Spleen (tissue), 11 donors: ENCODE results near the gene ZNF775. TPM values are rescaled to one million over a fixed set of nuclear protein-coding genes. Genes with fewer than 3 reads are reported as not detected.

Source experiments
- DNase-seq: peaks from one replicate; pipeline ENCODE4 v3.0.0-alpha.2; 2020
- H3K27ac ChIP-seq, 8 donors: fragments of 200-600 bp; sonication (generic) in 7 of 8; 1 replicate in 4 of 8; 2 replicates in 4 of 8; pipeline versions ENCODE4 v1.5.0 to v1.8.0; 2016 to 2021; ENCODE audit warnings: inconsistent platforms in 4 of 8, mild to moderate bottlenecking in 4 of 8, moderate library complexity in 1 of 8
- H3K27me3 ChIP-seq, 7 donors: fragments of 200-600 bp; sonication (generic) in 6 of 7; replicated peaks in 1 of 7; 1 replicate in 4 of 7; 2 replicates in 3 of 7; pipeline versions ENCODE4 v1.5.0 to v1.8.0; 2016 to 2021; ENCODE audit warnings: inconsistent platforms in 3 of 7, mild to moderate bottlenecking in 1 of 7
- H3K36me3 ChIP-seq, 6 donors: fragments of 200-600 bp; sonication (generic) in 5 of 6; 1 replicate in 4 of 6; 2 replicates in 2 of 6; pipeline versions ENCODE4 v1.5.0 to v1.8.0; 2016 to 2021; ENCODE audit warnings: inconsistent platforms in 2 of 6
- H3K4me1 ChIP-seq, 6 donors: fragments of 200-600 bp; sonication (generic) in 5 of 6; 1 replicate in 3 of 6; 2 replicates in 3 of 6; pipeline versions ENCODE4 v1.5.0 to v1.8.0; 2016 to 2021; ENCODE audit warnings: inconsistent platforms in 3 of 6
- H3K4me3 ChIP-seq, 8 donors: fragments of 200-600 bp; sonication (generic) in 7 of 8; 1 replicate in 4 of 8; 2 replicates in 4 of 8; pipeline versions ENCODE4 v1.5.0 to v1.8.0; 2016 to 2021; ENCODE audit warnings: inconsistent platforms in 4 of 8, mild to moderate bottlenecking in 4 of 8, moderate library complexity in 2 of 8
- H3K9me3 ChIP-seq, 8 donors: fragments of 200-600 bp; sonication (generic) in 7 of 8; 1 replicate in 4 of 8; 2 replicates in 4 of 8; pipeline versions ENCODE4 v1.5.0 to v1.8.0; 2016 to 2021; ENCODE audit warnings: inconsistent platforms in 4 of 8
- POLR2A ChIP-seq, 3 donors: fragments of 450-650 bp; IDR thresholded peaks; one replicate each; pipeline ENCODE4 v1.5.1; 2017; ENCODE audit warnings: antibody characterized with exemption in 3 of 3, mild to moderate bottlenecking in 1 of 3
- POLR2AphosphoS5 ChIP-seq, 3 donors: sonication (generic); formaldehyde crosslinking; IDR thresholded peaks; one replicate each; pipeline ENCODE4 v1.5.1; 2017; ENCODE audit warnings: antibody characterized with exemption in 3 of 3
- WGBS, 5 donors: extraction: QIAGEN DNeasy Blood & Tissue Kit in 3 of 5; methylation state at CpG; one replicate each; pipeline versions ENCODE4 v1.1.5 to v1.1.7; 2013 to 2018; 5-methylcytosine and 5-hydroxymethylcytosine counted together
- intact Hi-C: fragments of 100-400 bp; cut with DNase I; formaldehyde crosslinking; loops from one replicate; pipeline ENCODE4 v1.15.0; 2023; ENCODE audit warnings: low total_unique reads
- polyA plus RNA-seq, 3 donors: library from polyadenylated mRNA; stranded (reverse); fragments of 200-250 nt; gene quantifications; one replicate each; pipeline ENCODE4 v1.2.1, GENCODE V29; 2013
- total RNA-seq, 7 donors: library from RNA; depleted of rRNA in 3 of 7; stranded (reverse); fragments of >200 nt in 3 of 7; fragmentation: NEBNext Ultra II Directional in 4 of 7; extraction: Animal tissue kit (Norgen Biotek cat#: 25700) in 4 of 7; gene quantifications; one replicate each; pipeline versions ENCODE4 v1.1.0 to v1.2.1, GENCODE V29; 2016 to 2021
- TF ChIP-seq, protein P1 (sequence below), 11 experiments: fragments of 200-600 bp in 7 of 11; fragments of 450-650 bp in 4 of 11; sonication (generic) in 4 of 11; IDR thresholded peaks in 8 of 11; conservative IDR thresholded peaks in 3 of 11; 1 replicate in 7 of 11; 2 replicates in 4 of 11; pipeline versions ENCODE4 v1.4.0 to v1.8.0; 2016 to 2021; ENCODE audit warnings: antibody characterized with exemption in 11 of 11, inconsistent platforms in 4 of 11, mild to moderate bottlenecking in 1 of 11
- donor health status: healthy with polysubstance abuse.
- donor health status: DM: no; HTN: no; CAD: no; lungs with moderate emphysema.
- donor health status: DM: no; HTN: no; CAD: no.
- donor health status: Bipolar disorder and iron deficiency.
- donor health status: healthy.
- donor health status: DM: no; HTN: no; CAD: no.
- donor health status: DM: yes; HTN: yes; CAD: no.

The ZNF775 gene
- total and polyA plus RNA-seq, 10 donors: 2.0 to 5.7 (median 4.2) TPM

DNA sequence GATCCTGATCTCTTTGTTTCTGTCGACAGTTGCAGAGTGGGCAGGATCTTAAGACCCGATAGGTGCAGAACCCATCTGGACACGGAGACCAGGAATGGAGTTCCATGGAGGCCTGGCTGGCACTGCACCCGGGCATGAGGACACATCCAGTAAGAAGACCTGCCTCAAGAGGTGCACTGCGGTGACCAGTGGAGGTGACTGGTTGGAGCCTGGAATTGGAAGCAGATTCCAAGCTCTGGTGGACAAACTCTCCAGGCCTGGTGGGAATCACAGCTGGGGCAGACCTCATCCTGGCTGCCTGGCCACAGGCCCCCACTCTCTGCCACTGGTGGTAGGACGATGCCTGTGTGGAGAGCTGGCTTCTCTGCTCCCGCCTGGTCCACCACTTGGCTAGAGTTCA lies 31.0 kb downstream of the ZNF775 start:
- 93 to 96% (median 95%) methylated on average over 6 to 7 of the region's 7 CpGs for WGBS, 5 donors
- H3K27ac ChIP-seq: peak overlapping the region in 1 of 8 donors; percentile 98
- no peak overlapping the region for H3K4me3 ChIP-seq
- H3K4me1 ChIP-seq: peaks cover 14 to 43% (median 24%) of the 10 kb centered on the region in 6 donors
- no peak for DNase-seq
- intact Hi-C loops: no loop called here
- peaks cover 0 to 48% (median 18%) of the 10 kb centered on the region in 6 donors for H3K36me3 ChIP-seq
- no peaks in the 10 kb centered on the region for H3K27me3 ChIP-seq
- TF ChIP-seq POLR2AphosphoS5 (IDR thresholded peaks at IDR 0.05) (peak in 1 of 3 donors; percentile 15), POLR2A (IDR thresholded peaks at IDR 0.05) (no peak)
- TF ChIP-seq, protein P1, sequence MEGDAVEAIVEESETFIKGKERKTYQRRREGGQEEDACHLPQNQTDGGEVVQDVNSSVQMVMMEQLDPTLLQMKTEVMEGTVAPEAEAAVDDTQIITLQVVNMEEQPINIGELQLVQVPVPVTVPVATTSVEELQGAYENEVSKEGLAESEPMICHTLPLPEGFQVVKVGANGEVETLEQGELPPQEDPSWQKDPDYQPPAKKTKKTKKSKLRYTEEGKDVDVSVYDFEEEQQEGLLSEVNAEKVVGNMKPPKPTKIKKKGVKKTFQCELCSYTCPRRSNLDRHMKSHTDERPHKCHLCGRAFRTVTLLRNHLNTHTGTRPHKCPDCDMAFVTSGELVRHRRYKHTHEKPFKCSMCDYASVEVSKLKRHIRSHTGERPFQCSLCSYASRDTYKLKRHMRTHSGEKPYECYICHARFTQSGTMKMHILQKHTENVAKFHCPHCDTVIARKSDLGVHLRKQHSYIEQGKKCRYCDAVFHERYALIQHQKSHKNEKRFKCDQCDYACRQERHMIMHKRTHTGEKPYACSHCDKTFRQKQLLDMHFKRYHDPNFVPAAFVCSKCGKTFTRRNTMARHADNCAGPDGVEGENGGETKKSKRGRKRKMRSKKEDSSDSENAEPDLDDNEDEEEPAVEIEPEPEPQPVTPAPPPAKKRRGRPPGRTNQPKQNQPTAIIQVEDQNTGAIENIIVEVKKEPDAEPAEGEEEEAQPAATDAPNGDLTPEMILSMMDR (IDR thresholded peaks at IDR 0.05 in 8 of 11, conservative IDR thresholded peaks at IDR 0.05 in 3 of 11): no peak
- no peaks in the 10 kb centered on the region for H3K9me3 ChIP-seq

DNA sequence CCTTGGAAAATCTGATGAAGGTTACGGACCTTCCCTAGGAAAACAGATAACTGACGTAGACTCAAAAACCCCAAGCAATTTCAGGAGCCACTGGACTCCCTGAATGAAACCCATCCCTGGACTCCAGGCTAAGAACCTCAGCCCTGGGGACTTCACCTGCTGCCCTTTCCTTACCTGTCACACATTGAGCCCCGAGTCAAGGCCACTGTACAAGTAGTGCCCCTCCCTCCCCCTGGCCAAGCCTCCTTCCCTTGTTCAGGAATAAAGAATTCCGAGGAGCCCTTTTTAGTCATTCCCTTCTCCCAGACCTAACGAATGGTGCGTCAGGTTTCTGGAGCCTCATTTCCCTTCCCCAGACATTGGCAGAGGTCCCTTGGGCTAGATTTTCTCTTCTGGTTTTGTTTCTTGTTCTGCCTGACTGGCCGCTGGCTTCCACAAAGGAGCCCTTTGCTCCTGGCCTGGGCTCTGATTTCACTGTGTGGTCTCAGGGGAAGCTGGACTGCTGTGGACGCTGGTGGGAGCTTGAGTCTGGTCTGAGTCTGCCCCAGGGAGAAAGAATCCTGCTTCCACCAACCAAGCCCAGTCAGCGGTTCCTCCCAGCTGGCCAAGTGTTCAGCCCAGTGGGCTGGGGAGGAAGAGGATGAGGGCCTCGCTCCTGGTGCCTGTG lies 31.7 kb downstream of the ZNF775 start:
- no peaks in the 10 kb centered on the region for H3K27me3 ChIP-seq
- peaks cover 14 to 38% (median 21%) of the 10 kb centered on the region in 6 donors for H3K4me1 ChIP-seq
- 85 to 95% (median 90%) methylated on average over 9 to 10 of the region's 10 CpGs for WGBS, 5 donors
- H3K27ac ChIP-seq: peak overlapping the region in 1 of 8 donors; percentile 14
- no peaks in the 10 kb centered on the region for H3K9me3 ChIP-seq
- DNase-seq: no peak
- intact Hi-C loops: no loop called here
- no peak overlapping the region for H3K4me3 ChIP-seq
- TF ChIP-seq POLR2A (IDR thresholded peaks at IDR 0.05) (no peak), POLR2AphosphoS5 (IDR thresholded peaks at IDR 0.05) (no peak)
- TF ChIP-seq, protein P1 (IDR thresholded peaks at IDR 0.05 in 8 of 11, conservative IDR thresholded peaks at IDR 0.05 in 3 of 11): no peak
- peaks cover 0 to 48% (median 18%) of the 10 kb centered on the region in 6 donors for H3K36me3 ChIP-seq

DNA sequence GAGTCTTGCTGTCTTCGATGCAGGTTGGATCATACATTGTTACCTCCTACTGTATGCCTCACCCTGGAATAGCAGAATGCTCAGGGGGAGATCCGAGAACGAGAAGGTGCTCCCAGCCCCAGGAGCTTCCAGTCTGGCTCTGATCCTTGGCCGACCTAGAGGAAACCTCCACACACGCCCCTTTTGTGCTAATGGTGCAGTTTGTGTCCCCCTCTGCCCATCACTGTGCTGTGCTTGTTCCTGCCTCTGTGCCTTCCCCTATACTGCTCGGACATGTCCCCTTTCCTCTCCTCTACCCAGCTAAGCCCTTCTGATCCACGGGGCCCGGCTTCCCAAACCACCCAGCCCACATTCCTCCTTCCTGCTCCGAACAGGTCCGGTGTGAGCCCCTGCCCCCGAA lies 32.5 kb downstream of the ZNF775 start:
- TF ChIP-seq, protein P1 (IDR thresholded peaks at IDR 0.05 in 8 of 11, conservative IDR thresholded peaks at IDR 0.05 in 3 of 11): no peak
- TF ChIP-seq POLR2AphosphoS5 (IDR thresholded peaks at IDR 0.05) (no peak), POLR2A (IDR thresholded peaks at IDR 0.05) (no peak)
- WGBS, 5 donors: 88 to 93% (median 93%) methylated on average over 10 to 11 of the region's 11 CpGs
- H3K4me1 ChIP-seq: peaks cover 6 to 30% (median 13%) of the 10 kb centered on the region in 6 donors
- H3K4me3 ChIP-seq: no peak overlapping the region
- H3K9me3 ChIP-seq: no peaks in the 10 kb centered on the region
- peak overlapping the region in 1 of 8 donors; percentile 14 for H3K27ac ChIP-seq
- peaks cover 0 to 48% (median 18%) of the 10 kb centered on the region in 6 donors for H3K36me3 ChIP-seq
- DNase-seq: no peak
- intact Hi-C loops: no loop called here
- H3K27me3 ChIP-seq: no peaks in the 10 kb centered on the region

DNA sequence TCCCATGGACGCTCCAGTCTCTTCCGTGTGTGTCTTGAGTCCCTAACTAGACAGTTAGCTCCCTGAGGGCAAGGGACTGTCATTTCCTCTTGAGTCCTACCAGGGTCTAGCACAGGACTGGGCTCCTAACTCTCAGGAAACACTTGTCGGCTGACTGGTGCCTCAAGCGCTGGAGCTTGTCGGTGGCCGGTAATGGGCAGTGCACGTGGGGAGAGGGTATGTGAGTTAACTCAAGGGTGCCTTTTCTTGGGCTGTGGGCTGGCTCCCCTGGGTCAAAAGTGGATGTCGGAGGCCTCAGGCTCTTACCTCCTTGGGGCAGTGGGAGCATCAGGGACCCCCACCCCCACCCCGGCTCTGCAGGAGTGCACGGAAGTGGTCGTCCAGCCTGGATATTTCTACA lies 32.9 kb downstream of the ZNF775 start:
- H3K36me3 ChIP-seq: peaks cover 0 to 48% (median 18%) of the 10 kb centered on the region in 6 donors
- no peaks in the 10 kb centered on the region for H3K27me3 ChIP-seq
- H3K9me3 ChIP-seq: no peaks in the 10 kb centered on the region
- intact Hi-C loops: no loop called here
- no peak for DNase-seq
- no peak overlapping the region for H3K27ac ChIP-seq
- TF ChIP-seq POLR2A (IDR thresholded peaks at IDR 0.05) (no peak), POLR2AphosphoS5 (IDR thresholded peaks at IDR 0.05) (no peak)
- TF ChIP-seq, protein P1 (IDR thresholded peaks at IDR 0.05 in 8 of 11, conservative IDR thresholded peaks at IDR 0.05 in 3 of 11): no peak
- peaks cover 2 to 26% (median 9%) of the 10 kb centered on the region in 6 donors for H3K4me1 ChIP-seq
- no peak overlapping the region for H3K4me3 ChIP-seq
- WGBS, 5 donors: 90 to 97% (median 94%) methylated on average over 10 to 11 of the region's 11 CpGs
